OCI-LY7 (cell line): ENCODE measurements around the gene SMAP2. TPM values are rescaled to one million over a fixed set of nuclear protein-coding genes. Genes with fewer than 3 reads are reported as not detected.

Source experiments
- BruUV-seq: library from RNA; stranded (reverse); fragments of 400-500 nt; replicated peaks from 2 replicates; lab custom pipeline; 2021; lab: Mats Ljungman, UMichigan
- CTCF ChIA-PET: fragments of 300-600 bp; sonication (Branson Sonifier 250); formaldehyde crosslinking; loops from one replicate; lab custom pipeline; 2022; ENCODE audit warnings: antibody characterized with exemption; ENCODE audit not compliant: unreplicated experiment; lab: Charles Lee
- POLR2A ChIA-PET: fragments of 300-600 bp; sonication (Branson Sonifier 250); formaldehyde crosslinking; loops from one replicate; lab custom pipeline; 2022; ENCODE audit warnings: antibody characterized with exemption; lab: Charles Lee
- DNase-seq: peaks from one replicate; pipeline ENCODE4 v3.0.0-alpha.2; 2015; ENCODE audit warnings: low spot score
- H2AFZ ChIP-seq: fragments of 200-600 bp; sonication (generic), shearing (Covaris generic); 2 replicates; pipeline ENCODE4 v1.6.1; 2014; ENCODE audit warnings: mild to moderate bottlenecking, antibody characterized with exemption, low read length, moderate library complexity
- H3K27ac ChIP-seq: fragments of 200-600 bp; sonication (generic); 2 replicates; pipeline ENCODE4 v1.5.1; 2014; ENCODE audit warnings: mixed run types, low read depth, mild to moderate bottlenecking, moderate library complexity, low read length, inconsistent platforms; ENCODE audit not compliant: poor library complexity, severe bottlenecking
- H3K36me3 ChIP-seq: fragments of 200-600 bp; sonication (generic); 2 replicates; pipeline ENCODE4 v1.6.1; 2014; ENCODE audit warnings: mild to moderate bottlenecking, antibody characterized with exemption, low read length, moderate library complexity, mixed read lengths; ENCODE audit not compliant: insufficient read depth
- H3K4me1 ChIP-seq: fragments of 200-600 bp; sonication (generic); 2 replicates; pipeline ENCODE4 v1.5.1; 2014; ENCODE audit warnings: mild to moderate bottlenecking, low read length; ENCODE audit not compliant: insufficient read depth, poor library complexity, severe bottlenecking
- H3K4me2 ChIP-seq: fragments of 200-600 bp; sonication (generic); 2 replicates; pipeline ENCODE4 v1.6.1; 2014; ENCODE audit warnings: mild to moderate bottlenecking, low read length
- H3K4me3 ChIP-seq: fragments of 200-600 bp; sonication (generic); 2 replicates; pipeline ENCODE4 v1.5.1; 2014; ENCODE audit warnings: mild to moderate bottlenecking, low read depth, low read length; ENCODE audit not compliant: poor library complexity, severe bottlenecking
- H3K79me2 ChIP-seq: fragments of 200-600 bp; sonication (generic); 2 replicates; pipeline ENCODE4 v1.6.1; 2016; ENCODE audit warnings: low read depth, mild to moderate bottlenecking, low read length, moderate library complexity, mixed read lengths; ENCODE audit not compliant: insufficient read depth
- H3K9me2 ChIP-seq: fragments of 200-600 bp; sonication (generic); 2 replicates; pipeline ENCODE4 v1.6.1; 2016; ENCODE audit warnings: mild to moderate bottlenecking, low read length, mixed read lengths; ENCODE audit not compliant: insufficient read depth
- H3K9me3 ChIP-seq: fragments of 200-600 bp; sonication (generic); 2 replicates; pipeline ENCODE4 v1.6.1; 2014; ENCODE audit warnings: mild to moderate bottlenecking, mixed run types, low read length, mixed read lengths
- H4K20me1 ChIP-seq: fragments of 200-600 bp; sonication (generic); 2 replicates; pipeline ENCODE4 v1.6.1; 2014; ENCODE audit warnings: mild to moderate bottlenecking, antibody characterized with exemption, low read length, moderate library complexity, mixed read lengths; ENCODE audit not compliant: insufficient read depth
- CTCF ChIP-seq: fragments of 200-600 bp; sonication (generic); conservative IDR thresholded peaks from 2 replicates; pipeline ENCODE4 v1.5.1; 2014; ENCODE audit warnings: mild to moderate bottlenecking, antibody characterized with exemption, low read length, moderate library complexity, mixed read lengths
- EZH2phosphoT487 ChIP-seq: fragments of 200-600 bp; sonication (generic); IDR thresholded peaks from 2 replicates; pipeline ENCODE4 v1.6.1; 2018; ENCODE audit warnings: low read depth, borderline replicate concordance, mild to moderate bottlenecking, mixed run types, antibody characterized with exemption, low read length, moderate library complexity, mixed read lengths
- intact Hi-C: fragments of 100-400 bp; cut with micrococcal nuclease; formaldehyde crosslinking; loops from one replicate; pipeline ENCODE4 v1.10.0; 2022; ENCODE audit not compliant: unreplicated experiment
- total RNA-seq, 2 experiments: library from RNA; depleted of rRNA in 1 of 2; stranded (reverse); fragments of >200 nt in 1 of 2; shearing (Covaris generic) in 1 of 2; gene quantifications; 2 replicates each; pipeline ENCODE4 v1.2.3, GENCODE V29; 2014 to 2022

The SMAP2 gene
- total RNA-seq, 2 experiments from 2014 or later: 50.3 to 105 TPM

GRCh38 chr1:40362199-40362598 lies 11.3 kb upstream of the SMAP2 start:
- no peak overlapping the region for H3K4me2 ChIP-seq
- CTCF ChIA-PET: no interaction called here
- DNase-seq: no peak
- no peak overlapping the region for H3K27ac ChIP-seq
- H3K4me3 ChIP-seq: no peak overlapping the region
- peaks cover 8% of the 10 kb centered on the region for H3K9me3 ChIP-seq
- BruUV-seq: no TSS peak
- POLR2A ChIA-PET: no interaction called here
- no peak overlapping the region for H2AFZ ChIP-seq
- H4K20me1 ChIP-seq: no peaks in the 10 kb centered on the region
- H3K36me3 ChIP-seq: no peaks in the 10 kb centered on the region
- intact Hi-C loops: no loop called here
- H3K4me1 ChIP-seq: peaks cover 13% of the 10 kb centered on the region
- H3K9me2 ChIP-seq: no peaks in the 10 kb centered on the region
- TF ChIP-seq EZH2phosphoT487 (no peak), CTCF (no peak)
- no peaks in the 10 kb centered on the region for H3K79me2 ChIP-seq

GRCh38 chr1:40362699-40363098 lies 10.8 kb upstream of the SMAP2 start:
- Histone ChIP-seq H3K4me2 (no peak overlapping the region), H3K9me2 (no peaks in the 10 kb centered on the region), H3K4me1 (peaks cover 13% of the 10 kb centered on the region), H3K36me3 (no peaks in the 10 kb centered on the region), H2AFZ (no peak overlapping the region), H3K27ac (no peak overlapping the region), H4K20me1 (no peaks in the 10 kb centered on the region), H3K79me2 (no peaks in the 10 kb centered on the region), H3K9me3 (peaks cover 3% of the 10 kb centered on the region), H3K4me3 (no peak overlapping the region)
- no TSS peak for BruUV-seq
- no peak for TF ChIP-seq EZH2phosphoT487
- TF ChIP-seq CTCF: no peak
- DNase-seq: no peak
- CTCF ChIA-PET: no interaction called here
- POLR2A ChIA-PET: no interaction called here
- intact Hi-C loops: no loop called here

GRCh38 chr1:40363721-40364120 lies 9.8 kb upstream of the SMAP2 start:
- CTCF ChIA-PET: interaction anchor here (0.6 to 1.2 kb wide), 6 partner anchors 8 to 26 kb away, joined by 3 to 9 read pairs (median 3); partner anchors contain the start of gene SMAP2
- H3K36me3 ChIP-seq: no peaks in the 10 kb centered on the region
- peaks cover 13% of the 10 kb centered on the region for H3K4me1 ChIP-seq
- H2AFZ ChIP-seq: peak overlapping the region; percentile 56
- POLR2A ChIA-PET: interaction anchor here (0.5 to 2.6 kb wide), 9 partner anchors 8 to 565 kb away, joined by 3 to 28 read pairs (median 4); partner anchors contain the start of gene SMAP2
- DNase-seq: peak; percentile 73
- peak overlapping the region; percentile 36 for H3K4me2 ChIP-seq
- H3K79me2 ChIP-seq: no peaks in the 10 kb centered on the region
- no peak overlapping the region for H3K4me3 ChIP-seq
- no peak overlapping the region for H3K27ac ChIP-seq
- no peaks in the 10 kb centered on the region for H4K20me1 ChIP-seq
- BruUV-seq: no TSS peak
- no peaks in the 10 kb centered on the region for H3K9me2 ChIP-seq
- intact Hi-C loops: no loop called here
- no peaks in the 10 kb centered on the region for H3K9me3 ChIP-seq
- peak; percentile 69 for TF ChIP-seq CTCF
- no peak for TF ChIP-seq EZH2phosphoT487
